ENCODE data around the gene TBC1D5.
"Not testable (repeated sequence)": the region's sequence is repeated elsewhere in the genome, so short reads cannot be mapped to it uniquely, and the experiment has no call there.

TBC1D5 gene

DNA sequence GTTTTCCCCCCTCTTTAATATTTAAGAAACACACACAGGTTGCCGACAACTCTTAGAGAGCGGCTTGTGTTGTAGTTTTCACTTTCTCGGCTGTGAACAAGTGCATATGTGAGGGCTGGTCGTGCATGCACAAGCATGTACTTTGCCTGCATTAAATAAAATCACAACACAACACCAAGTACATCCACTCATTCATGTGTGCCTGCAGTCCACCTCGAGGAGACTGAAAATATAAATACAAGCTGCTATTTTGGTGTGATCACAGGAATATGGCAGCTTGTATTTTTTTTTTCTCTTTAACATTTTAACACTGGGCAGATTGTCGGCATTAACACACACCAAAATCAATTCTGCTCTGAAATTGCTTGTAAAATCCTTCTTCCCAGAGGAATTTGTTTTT is 346.4 kb downstream of the TBC1D5 start:
- no peak for DNase-seq

DNA sequence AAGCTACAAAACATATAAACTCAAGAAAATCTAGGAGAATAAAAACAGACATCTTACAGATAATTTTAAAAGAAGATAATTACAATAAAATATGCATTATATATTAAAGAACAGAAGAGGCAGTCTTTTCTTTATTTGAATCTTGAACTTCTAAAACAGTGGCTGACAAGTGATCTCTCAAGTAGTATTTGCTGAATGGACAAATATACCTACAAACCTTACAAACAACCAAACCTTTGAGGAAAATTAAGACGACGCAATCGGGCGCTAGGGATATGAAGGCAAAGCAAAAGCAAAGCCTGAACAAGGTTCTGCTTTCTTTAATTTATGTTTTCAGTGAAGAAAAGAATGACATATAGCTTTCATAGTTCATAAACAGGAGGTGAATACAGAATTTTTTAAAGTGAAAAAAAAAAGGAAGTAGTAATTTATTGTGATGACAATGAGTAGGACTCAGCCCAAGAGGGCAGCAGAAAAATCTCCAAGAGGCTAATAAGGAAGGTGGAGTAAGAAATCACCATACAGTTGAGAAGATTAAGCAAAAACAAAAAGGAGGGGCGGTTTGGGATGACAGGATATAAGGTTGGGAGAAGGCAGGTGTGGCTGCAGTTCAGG is 347.8 kb downstream of the TBC1D5 start:
- DNase-seq, result no peak

DNA sequence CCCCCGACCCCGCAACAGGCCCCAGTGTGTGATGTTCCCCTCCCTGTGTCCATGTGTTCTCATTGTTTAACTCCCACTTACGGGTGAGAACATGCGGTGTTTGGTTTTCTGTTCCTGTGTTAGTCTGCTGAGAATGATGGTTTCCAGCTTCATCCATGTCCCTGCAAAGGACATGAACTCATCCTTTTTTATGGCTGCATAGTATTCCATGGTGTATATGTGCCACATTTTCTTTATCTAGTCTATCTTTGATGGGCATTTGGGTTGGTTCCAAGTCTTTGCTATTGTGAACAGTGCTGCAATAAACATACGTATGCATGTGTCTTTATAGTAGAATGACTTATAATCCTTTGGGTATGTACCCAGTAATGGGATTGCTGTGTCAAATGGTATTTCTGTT is 349.9 kb downstream of the TBC1D5 start:
- not testable (repeated sequence) for DNase-seq

DNA sequence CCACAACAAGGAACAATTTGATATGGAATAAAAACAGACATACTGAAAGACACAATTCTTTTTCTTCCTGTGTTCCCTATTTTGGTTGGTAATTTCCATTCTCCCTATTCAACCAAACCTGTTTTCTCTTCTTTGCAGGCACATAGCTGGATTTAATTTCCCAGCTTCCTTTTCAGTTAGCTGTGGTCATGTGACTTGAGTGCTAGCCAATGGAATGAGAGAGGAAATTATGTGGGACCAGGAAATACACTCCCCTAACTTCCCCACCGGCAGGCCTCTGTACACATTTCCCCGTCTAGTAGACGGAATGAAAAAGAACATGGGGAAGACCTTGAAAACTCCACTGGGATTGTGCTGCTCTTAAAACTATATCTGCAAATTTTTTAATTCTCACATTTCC is 351.6 kb downstream of the TBC1D5 start:
- no peak for DNase-seq

DNA sequence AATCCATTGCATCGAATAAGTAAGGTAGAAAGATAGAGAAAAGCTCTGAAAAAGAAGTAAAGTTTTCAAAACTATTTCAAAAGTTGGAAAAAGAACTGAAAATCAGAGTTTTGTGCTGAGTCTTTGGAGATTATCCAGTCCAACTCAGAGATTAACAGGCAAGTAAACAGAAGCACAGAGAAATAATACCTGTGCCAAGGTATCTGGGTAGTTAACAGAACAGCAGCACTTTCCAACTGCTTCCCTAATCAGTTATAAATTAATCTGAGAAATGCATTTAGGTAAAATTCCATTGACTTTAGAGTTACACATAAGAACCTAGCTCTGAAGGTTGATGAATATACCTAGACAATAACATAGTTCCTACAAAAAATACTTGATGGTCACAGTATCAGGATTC is 355.3 kb downstream of the TBC1D5 start:
- no peak for DNase-seq

DNA sequence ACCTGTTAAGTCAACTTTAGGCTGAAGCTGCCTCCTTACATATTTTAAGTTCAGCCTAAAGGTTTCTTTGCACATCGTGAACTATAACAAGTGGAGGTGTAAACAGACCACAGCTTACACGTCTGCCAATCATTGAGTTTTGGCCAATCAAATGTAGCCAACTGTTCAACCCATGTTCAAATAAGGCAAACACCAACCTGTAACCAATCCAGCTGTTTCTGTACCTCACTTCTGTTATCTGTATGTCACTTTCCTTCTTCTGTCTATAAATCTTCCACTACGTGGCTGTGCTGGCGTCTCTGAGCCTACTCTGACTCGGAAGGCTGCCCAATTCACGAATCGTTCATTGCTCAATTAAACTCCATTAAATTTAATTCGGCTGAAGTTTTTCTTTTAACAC is 356.0 kb downstream of the TBC1D5 start:
- no peak for DNase-seq

DNA sequence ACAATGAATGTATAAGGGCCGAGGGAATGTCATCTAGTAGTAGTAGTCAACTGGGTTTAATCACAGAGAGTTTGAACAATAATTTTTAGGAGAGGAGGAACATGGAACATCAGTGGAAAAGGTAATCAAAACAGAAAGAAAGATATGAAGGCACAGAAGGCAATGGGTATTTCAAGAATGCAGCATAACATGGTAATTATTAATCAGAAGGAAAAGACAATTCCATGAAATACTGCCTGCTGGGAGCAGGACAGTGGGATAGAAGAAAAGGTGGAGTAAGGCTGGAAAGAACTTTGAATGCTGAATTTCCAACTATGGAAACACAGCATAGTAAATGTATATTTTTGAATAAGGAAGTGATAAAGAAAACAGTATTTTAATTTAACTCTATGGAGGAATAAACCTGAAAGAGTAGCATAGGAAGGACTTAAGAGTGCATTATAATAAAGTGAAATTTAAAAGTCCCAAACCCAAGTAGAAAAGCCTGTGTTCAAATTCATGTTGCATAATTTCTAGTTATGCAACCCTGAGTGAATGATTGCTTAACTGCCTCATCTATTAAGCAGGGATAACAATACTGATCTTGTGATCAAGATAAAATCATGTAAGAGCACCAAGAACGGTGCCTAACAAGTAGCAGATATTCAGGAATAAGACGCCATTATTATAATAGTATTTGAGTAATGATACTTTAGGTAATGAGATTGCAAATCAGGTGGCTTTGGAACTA is 357.7 kb downstream of the TBC1D5 start:
- no peak for DNase-seq

DNA sequence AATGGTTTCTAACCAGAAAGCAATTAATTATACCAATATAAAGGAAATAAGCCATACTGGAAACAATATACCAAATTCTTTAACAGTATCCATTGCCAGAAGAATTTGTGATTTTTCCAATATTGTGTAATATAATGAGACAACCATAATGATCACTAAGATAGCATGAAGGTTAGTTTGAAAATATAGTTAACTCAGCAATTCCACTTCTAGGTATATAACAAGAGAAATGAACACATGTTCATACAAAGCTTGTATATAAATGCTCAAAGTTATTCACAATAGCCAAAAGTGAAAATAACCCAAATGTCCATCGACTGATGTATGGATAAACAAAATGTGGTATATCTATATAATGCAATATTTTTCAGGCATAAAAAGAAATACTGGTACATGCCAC is 369.1 kb downstream of the TBC1D5 start:
- DNase-seq, result no peak

DNA sequence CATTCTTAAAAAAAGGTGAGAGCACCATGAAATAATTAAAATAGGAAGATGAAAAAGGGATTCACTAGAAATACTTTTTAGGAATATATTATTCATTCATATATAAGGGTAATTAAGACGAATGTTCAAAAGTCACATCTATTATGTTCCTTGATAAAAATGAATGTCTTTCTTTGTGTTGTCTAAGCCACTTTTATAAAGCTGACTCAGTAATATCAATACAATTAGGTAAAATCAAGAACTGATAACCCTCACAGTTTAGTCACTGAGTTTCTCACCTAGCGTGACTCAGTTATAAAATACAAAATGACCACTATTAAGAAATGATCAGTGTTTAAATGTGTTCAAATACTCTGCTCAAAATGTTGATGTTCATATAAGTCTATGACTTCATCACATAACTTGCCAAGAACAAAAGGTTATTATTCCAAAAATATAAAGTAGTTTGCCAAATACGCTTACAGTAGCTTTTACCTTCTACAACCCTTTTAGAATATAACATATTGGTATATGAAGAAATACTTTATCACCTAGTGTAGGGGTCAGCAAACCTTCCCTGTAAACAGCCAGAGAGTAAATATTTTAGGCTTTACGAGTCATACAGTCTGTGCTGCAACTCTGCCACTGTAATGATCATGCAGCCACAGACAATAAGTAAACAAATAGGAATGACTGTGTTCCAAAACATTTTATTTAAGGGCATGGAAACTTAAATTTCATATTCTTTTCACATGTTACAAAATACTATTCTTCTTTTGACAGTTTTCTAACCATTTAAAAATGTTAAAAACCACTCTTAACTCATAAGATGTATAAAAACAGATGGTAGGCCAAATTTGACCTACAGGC is 369.8 kb downstream of the TBC1D5 start:
- no peak for DNase-seq

DNA sequence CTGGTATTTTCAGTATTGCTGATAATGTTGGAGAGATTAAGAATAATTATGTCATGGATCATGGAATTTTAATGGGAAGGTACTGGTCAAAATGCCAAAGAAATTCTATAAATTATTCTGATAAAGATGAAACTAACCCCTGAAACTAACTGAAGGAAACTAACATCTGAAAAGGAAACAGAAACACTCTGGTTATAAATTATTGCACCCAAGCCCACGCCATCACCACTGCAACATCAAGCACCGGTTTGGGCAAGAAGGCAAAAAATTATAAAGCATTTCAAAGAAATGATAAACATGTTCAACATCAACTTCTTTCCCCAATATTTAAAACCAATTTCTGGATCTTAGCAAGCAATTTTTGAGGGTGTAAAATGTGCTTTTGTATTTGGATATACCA is 372.5 kb downstream of the TBC1D5 start:
- DNase-seq, result no peak

DNA sequence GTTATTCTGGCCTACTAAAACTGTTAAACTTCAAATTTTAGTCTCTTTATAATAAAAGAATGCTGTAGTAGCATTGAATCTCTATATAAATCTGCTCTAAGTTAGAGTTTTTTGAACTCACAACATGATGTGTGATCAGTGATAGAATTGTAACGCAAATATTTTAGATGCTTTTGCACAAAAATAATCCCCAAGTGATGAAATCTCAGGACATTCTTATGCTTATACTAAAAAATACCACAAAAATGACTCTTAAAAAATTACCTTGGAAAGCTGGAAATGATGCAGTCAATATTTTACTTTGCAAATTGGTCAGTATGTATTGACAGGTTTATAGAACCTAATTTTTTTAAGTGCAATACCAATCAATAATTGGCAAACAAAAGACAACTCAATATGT is 375.3 kb downstream of the TBC1D5 start:
- no peak for DNase-seq

DNA sequence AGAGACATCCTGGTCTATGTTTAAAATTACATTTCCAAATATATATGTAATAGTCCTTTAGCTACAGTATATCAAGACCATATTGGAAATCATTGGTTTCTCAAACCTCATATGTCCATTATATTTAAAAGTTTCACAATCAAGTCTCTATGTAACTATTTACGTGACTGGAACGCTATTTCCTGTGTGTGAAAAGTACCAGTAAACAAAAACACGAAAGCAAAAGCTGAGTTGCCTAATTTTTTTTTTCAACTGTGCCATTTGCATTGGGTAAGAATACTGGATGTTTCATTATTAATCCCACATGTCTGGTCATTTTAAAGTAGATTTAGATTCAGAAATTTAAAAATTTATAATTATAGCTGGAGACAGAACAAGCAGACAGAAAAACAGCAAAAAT is 381.4 kb downstream of the TBC1D5 start:
- DNase-seq, result no peak

DNA sequence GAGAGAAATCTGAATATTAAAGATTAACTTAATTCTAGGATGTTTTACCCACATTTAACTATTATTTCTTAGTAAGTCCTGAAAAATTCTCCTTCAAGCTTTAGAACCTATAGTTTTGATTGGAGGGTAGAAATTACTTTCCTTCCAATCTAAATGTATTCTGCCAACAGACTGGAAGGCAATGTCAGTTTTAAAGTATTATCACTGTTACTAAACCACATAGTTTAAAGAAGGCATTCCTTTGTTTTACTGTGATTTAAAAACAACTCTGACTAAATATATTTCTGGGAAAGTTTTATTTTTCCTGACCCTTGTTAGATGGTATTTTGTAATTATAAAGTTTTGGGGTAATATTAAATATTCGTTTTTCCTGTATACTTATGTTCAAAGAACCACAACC is 382.5 kb downstream of the TBC1D5 start:
- DNase-seq, result no peak

DNA sequence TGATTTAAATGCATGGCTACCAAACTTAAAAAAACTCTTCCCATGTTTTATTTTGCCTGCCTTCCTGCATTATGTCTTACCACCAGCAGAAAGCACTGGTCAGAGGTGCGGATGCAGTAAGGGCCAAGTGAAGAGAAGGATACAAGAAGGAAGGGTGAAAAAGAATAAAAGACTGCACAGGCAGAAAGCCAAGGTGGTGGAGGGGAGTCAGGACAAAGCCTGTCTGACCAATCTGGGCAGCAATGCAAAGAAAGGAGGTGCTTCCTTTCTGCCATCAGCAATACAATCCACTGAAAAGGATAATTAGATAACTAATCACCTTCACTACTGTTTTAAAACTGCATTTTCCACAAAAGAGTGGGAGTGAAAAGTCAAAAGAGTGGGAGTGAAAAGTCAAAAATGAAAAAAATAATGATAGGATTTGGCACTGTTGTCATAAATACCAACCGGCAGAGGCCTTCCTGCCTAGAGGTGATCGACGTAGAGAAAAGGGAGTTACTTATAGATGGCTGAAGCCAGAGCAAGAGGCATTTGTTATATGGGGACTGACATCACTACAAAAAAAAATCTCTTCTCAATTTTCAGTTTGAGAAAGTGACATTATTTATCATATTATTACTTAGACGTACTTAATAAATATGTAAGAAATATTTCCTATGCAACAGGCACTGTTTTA is 385.3 kb downstream of the TBC1D5 start:
- no peak for DNase-seq

DNA sequence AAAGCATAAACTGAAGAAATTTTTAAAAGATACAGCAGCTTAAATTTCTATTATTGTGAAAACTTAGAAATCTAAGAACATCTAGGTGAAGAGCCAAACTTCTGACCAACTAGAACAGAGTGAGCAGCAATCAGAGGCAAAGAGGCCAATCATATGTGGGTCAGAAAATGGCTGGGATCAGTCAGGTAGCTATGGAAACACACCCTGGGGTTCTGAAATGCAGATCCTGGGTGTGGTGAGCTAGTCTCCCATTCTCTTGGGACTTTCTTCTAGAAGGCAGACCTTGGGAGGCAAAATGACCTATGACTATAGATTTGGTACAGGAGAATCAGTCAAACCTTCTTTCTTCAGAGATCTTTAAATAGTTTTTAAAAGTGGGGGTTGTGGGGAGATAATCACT is 385.8 kb downstream of the TBC1D5 start:
- no peak for DNase-seq

DNA sequence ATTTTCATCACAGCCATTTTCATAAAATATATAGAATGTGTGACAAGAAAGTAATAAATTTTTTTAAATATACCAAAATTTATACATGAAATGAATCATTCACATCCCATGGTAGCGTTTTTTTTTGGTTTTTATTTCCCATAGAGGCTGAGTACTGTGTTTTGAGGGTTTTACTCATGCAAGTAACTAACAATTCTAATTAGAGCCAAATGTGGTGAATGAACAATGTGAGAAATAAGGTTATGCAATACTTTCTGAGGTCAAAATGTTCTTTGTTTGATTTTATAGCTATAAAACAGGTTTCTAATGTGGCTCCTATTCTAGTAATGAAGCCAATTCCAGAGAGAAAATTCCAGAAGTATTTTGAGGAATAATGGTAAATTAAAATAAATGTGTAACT is 386.8 kb downstream of the TBC1D5 start:
- no peak for DNase-seq

DNA sequence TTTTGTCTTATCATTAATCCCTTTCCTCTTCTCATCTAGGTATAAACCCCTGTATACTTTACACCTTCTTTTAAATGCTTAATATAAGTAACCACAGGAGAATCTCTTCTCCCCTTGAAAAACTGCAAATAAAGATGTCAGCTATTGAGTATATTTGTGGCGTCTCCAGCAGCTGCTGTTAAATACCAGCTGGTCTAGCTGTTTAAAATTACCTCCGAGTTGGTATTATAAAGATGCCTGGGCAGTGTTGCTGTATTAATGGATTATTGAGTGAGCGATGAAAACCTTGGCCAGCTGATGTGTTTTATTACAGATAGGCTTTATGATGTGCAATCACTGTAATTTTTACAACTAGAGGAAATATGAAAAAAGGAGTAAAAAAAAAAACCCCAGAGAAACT is 388.1 kb downstream of the TBC1D5 start:
- DNase-seq, result peak in 1 of 2 experiments; percentile 27

DNA sequence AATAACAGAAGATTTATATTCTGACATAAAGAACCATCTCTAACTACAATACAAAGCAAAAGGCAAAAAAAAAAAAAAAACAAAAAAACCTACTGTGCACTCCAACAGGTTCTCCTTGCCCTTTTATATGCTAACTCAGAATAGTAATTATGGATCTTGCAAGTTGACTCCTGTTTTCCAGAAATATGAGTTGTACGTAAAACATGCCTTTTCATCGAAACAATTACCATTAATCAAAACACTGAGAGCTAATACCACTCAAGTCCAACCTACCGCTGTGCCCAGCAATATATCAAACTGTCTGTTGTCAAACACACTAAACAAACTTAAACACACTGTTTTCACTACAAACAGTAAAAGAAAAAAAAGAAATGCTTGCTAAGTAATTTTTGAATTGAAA is 389.8 kb downstream of the TBC1D5 start:
- no peak for DNase-seq

DNA sequence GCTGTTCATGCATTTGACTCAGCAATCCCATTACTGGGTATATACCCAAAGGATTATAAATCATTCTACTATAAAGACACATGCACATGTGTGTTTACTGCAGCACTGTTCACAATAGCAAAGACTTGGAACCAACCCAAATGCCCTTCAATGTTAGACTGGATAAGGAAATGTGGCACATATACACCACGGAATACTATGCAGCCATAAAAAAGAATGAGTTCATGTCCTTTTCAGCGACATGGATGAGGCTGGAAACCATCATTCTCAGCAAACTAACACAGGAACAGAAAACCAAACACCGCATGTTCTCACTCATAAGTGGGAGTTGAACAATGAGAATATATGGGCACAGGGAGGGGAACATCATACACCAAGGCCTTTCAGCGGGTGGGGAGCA is 391.2 kb downstream of the TBC1D5 start:
- DNase-seq, result not testable (repeated sequence)

DNA sequence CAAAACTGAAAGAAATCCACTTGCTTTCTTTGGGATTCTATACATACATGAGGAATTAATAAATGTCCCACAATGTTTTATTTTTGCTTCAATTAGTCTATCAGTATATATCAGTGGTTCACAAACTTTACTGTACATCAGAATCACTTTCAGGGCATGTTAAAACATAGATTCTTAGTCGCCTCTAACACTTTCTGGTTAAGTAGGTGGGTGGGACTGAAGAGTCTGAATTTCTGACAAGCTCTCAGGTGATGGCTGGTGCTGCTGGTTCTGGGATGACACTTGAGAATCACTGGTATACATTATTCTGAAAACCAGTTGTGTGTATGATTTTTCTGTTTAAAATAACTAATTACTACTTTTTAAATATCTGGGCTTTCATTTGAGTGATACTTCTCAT is 393.3 kb downstream of the TBC1D5 start:
- DNase-seq, result no peak

DNA sequence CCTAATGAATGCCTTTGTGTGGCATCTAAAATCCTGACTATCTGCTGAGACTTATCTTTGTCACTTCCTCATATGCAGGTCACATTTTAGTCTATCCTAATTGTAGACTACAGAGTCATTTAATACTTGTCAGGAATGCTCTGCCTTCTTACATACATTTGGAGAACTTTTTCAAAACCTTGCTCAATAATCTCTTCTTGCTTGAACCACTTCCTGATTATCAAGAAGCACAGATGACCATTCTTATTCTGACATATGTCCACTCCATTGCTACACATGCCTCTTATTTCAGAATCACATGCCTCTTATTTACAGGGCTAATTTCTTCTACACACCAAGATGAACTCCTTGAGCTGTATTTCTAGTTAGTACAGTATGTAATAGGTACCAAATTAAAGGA is 400.3 kb downstream of the TBC1D5 start:
- no peak for DNase-seq

DNA sequence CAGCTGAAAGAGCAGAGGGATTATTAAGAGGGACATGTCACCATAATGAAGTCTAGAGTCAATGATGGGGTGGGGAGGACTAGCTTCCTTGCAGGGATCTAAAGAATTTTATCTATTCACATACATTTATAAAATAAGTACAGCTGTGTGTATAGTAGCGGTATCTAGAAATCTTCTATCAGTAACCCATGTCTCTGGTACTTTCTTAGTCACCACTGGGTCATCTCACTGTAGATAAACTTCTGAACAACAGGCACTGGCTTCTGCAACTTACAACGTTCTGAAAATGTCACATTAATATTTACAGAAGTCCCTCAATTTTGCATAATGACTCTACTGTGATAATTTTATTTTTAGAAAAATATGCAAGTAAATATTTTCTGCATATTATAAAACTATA is 401.7 kb downstream of the TBC1D5 start:
- no peak for DNase-seq

DNA sequence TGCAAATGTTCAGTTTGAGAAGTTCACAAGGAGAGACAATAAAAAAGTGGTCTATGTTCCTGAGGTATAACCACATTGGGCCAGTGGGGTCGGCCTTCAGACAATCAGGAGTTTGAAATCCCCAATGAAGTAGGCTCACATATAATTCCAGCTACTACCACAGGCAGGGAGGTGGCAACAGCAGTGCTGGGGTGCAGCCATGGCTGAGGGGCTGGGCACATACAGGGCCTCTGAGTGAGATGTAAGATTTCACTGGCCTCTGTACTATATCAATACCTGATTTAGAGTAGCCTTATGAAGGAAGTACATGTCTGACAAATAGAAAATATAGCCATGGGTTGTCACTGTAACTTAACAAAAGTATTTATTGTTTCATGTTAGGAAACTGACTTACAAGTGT is 402.2 kb downstream of the TBC1D5 start:
- no peak for DNase-seq
